H54 (cell line): ENCODE measurements around the gene GALK1.
A peak's percentile ranks its signal among the peaks of the same experiment; 100 is the strongest.
"Not testable (repeated sequence)": the region's sequence is repeated elsewhere in the genome, so short reads cannot be mapped to it uniquely, and the experiment has no call there.

Experiments used
- DNase-seq: peaks from one replicate; pipeline ENCODE4 v3.0.0; 2011; ENCODE audit warnings: low spot score, mixed read lengths; ENCODE audit not compliant: insufficient read length
- FAIRE-seq: peaks from 3 replicates; lab custom pipeline; 2011; peaks lifted over from hg19 to GRCh38; lab: Jason Lieb, UNC
- POLR2A ChIP-seq: IDR thresholded peaks from 2 replicates; pipeline ENCODE4 v1.6.1; 2011; ENCODE audit warnings: low read depth, mild to moderate bottlenecking, low read length

Gene GALK1

DNA sequence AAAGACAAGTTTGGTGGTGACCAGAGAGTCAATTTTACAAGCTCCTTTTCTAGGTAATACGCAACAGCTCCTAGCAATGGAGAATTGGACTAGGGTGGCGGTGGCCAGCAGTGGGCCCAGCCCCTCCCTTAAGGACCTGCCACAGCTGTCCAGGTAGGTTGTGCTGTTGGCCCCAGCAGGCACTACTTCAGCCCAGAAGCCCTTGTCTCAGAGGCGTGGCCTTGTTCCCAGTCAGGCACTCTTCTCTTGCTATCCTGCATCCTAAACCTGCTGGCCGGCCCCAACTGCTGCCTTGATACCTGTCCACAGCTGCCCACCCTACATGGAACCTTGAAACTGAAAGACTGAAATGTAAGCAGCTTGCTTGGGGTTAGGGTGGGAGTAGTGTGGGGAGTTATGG lies 989 bp upstream of the GALK1 start:
- FAIRE-seq (no peak), DNase-seq (no peak)
- TF ChIP-seq POLR2A: no peak

DNA sequence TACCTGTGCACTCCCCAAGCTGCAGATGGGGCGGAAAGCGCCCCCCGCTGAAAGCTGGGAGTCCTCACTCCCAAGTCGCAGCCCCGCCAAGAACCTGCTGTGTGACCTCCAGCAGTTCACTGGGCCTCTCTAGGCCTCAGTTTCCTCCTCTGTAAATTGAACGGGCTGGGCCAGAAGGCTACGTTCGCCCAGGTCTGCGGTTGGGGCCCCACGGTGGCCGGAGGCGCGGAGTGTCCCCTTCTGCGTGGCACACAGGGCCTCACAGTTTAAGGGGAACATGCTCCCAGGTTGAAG lies 628 bp downstream of the GALK1 start:
- TF ChIP-seq POLR2A: no peak
- no peak for DNase-seq
- no peak for FAIRE-seq

DNA sequence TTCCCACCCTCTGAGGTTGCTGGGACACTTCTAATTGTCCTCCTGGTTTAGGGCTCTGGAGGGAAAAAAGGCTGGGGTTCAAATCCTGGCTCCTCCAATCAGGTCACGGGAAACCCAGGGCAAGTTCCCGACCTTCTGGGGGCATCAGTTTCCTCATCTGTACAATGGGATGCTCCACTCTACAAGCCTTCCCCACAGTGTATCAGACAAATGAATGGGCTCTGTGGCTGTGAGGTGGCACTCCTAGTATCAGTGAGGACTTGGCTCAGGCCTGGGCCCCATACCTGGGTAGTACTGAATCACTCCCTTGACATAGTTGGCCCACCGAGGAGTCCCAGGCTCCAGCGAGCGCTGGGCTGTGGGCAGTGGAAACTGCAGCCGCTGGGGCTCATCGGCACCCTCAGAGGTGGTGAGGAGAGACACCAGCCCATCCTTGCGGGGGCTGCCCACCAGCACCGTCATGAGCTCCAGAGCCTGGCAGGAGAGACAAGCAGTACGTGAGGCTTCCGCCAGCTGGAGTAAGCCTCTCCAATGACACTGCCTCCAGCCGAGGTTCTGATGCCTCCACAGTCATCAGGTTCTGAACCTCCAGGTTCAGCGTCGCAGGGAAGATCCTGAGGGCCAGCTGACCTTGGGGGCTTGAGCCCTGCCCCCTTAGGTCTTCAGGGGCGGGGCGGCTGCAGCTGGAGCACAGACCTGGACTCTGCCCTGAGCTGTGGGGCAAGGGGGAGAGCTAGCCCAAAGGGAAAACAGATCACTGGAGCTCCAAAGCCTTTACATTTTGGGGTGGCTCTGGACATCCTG lies 1.2 kb downstream of the GALK1 start:
- no peak for TF ChIP-seq POLR2A
- DNase-seq (no peak), FAIRE-seq (no peak)

DNA sequence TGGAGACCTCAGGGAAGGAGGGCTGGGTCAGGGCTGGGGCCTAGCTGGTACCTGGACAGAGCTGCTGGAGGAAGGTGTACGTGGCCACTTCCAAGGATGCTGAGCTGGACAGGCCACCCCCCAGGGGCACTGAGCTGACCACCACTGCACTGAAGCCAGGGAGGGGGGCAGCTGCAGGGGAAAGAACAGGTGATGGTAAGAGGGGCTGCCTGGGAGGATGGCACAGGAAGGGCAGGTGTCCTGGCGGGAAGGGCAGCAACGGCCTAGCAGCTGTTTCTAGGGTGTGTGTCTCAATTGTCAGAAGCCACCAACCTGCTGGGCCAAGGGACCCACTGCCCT lies 1.8 kb downstream of the GALK1 start:
- no peak for TF ChIP-seq POLR2A
- FAIRE-seq (no peak), DNase-seq (no peak)

DNA sequence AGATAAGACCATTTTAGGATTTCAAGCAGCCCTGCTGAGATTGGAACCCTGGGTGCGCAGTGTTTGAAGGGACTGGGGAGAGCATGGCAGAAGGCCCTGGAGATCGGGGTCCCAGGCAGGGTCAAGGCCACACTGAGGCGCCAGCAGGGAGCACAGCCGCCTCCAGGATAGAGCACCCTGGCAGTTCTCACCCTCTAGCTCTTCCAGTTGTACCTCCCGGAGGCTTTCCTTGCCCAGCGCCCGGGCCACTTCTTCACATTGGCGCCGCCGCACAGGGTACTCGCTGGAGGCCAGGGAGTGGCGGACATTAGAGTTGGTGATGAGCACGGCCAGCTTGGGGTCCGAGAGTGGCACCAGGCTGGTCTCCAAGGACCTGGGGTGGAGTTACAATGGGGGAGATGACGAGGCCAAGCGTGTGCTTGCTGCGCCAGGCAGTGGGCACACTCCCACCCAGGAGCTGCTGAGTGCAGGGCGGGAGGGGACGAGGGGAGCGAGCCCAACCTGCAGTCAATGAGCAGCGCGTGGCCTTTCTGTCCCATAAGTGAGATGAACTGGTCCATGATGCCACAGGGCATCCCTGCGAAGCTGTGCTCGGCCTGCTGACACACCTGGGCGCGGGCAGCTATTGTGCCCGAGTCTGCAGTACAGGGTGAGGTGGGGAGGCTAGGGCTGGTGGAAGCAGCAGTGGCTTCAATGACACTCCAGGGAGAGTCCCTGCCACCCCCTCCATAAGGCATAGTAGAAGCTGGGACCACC lies 2.3 kb downstream of the GALK1 start:
- no peak for TF ChIP-seq POLR2A
- FAIRE-seq (no peak), DNase-seq (no peak)

DNA sequence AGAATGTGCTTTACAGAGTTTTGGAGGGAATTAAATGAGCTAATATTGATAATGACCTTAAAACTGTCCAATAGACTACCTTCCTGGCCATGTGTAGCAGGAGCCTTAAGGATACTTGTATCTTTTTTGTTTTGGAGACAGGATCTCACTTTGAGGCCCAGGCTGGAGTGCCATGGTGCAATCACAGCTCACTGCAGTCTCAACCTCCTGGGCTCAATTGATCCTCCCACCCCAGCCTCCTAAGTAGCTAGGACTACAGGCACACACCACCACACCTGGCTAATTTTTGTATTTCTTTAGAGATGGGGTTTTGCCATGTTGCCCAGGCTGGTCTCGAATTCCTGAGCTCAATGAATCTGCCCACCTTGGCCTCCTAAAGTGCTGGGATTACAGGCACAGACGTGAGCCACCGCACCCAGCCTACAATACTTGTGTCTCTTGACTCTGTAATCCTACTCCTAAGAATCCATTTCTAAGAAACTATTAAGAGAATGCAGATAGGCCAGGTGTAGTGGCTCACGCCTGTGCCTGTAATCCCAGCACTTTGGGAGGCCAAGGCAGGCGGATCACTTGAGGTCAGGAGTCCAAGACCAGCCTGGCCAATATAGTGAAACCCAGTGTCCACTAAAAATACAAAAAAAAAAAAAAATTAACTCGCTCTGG lies 4.9 kb downstream of the GALK1 start:
- not testable (repeated sequence) for FAIRE-seq, DNase-seq

DNA sequence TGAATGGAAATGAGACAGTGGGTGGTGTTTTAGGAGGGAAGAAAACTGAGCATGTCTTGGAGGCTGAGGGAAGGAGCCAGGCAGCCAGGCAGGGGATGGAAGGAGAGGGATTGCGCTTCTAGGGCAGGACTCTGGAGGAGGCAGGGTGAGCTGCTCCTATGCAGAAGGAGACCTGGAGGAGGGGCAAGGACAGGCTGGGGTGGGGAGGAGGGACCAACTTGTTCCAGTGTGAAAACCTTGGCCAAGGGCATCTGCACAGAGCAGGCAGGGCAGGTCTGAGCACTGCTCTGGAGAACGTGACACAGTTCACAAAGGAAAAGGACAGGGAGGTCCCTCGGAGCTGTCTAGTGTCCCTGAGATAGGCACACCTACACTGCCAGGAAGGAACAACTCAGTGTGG lies 5.5 kb downstream of the GALK1 start:
- FAIRE-seq (no peak), DNase-seq (no peak)
- TF ChIP-seq POLR2A: no peak

DNA sequence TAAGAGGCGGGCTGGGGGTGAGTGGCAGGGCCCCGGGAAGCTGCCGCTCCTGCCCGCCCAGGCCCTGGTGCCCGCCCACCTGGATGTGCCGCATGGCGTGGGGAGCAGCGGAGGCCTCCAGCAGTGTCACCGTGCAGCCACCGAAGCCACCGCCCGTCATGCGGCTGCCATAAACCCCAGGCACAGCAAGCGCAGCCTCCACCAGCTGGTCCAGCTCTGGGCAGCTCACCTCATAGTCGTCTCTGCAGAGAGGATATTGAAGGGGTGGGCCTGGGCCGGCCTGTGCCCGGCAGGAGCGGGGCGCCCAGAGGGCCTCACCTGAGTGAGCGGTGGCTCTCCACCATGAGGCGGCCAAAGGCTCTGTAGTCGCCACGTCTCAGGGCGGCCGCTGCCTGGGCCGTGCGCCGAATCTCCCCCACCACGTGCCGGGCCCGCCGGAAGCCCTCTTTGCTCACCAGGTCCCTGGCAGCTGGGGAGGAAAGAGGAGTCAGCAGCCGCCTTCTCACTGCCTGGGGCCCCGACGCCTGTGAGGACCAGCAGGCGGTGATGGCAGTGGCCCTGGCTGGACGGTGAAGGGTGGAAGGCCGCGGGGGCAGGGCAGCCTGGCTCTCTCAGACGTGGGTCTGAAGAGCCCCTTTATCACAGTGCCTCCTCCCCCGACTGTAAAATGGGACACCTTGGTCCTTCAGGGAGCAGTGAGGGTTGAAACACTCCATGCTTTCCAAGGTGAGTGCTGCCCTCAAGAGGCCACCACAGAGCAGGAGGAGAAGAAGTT lies 6.7 kb downstream of the GALK1 start:
- no peak for DNase-seq
- TF ChIP-seq POLR2A: no peak
- FAIRE-seq: no peak

DNA sequence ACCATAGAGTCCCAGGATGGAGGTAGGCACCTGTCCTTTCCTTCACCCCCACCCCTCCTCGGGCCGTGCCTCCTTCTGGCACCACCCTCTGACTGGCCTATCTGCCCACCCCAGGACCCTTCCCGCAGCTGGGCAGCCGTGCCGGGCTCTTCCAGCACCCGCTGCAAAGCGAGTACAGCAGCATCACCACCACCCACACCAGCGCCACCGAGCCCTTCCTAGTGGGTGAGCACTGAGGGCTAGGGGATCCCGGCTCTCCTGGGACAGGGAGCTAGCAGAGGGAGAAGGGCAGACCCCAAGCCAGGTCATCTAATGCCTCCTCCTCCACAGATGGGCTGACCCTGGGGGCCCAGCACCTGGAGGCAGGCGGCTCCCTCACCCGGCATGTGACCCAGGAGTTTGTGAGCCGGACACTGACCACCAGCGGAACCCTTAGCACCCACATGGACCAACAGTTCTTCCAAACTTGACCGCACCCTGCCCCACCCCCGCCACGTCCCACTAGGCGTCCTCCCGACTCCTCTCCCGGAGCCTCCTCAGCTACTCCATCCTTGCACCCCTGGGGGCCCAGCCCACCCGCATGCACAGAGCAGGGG lies 7.8 kb downstream of the GALK1 start:
- DNase-seq: no peak
- no peak for TF ChIP-seq POLR2A
- FAIRE-seq: no peak

DNA sequence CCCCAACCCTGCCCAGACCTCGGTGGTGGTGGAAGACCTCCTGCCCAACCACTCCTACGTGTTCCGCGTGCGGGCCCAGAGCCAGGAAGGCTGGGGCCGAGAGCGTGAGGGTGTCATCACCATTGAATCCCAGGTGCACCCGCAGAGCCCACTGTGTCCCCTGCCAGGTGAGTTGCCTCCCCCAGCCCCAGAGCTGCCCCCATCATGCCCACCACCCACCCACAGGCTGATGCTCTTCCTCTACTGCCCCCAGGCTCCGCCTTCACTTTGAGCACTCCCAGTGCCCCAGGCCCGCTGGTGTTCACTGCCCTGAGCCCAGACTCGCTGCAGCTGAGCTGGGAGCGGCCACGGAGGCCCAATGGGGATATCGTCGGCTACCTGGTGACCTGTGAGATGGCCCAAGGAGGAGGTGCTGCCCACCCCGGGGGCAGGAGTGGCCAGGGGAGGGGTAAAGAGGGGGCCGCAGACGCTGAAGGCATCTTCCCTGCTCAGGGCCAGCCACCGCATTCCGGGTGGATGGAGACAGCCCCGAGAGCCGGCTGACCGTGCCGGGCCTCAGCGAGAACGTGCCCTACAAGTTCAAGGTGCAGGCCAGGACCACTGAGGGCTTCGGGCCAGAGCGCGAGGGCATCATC lies 8.4 kb downstream of the GALK1 start:
- no peak for FAIRE-seq
- no peak for TF ChIP-seq POLR2A
- no peak for DNase-seq

DNA sequence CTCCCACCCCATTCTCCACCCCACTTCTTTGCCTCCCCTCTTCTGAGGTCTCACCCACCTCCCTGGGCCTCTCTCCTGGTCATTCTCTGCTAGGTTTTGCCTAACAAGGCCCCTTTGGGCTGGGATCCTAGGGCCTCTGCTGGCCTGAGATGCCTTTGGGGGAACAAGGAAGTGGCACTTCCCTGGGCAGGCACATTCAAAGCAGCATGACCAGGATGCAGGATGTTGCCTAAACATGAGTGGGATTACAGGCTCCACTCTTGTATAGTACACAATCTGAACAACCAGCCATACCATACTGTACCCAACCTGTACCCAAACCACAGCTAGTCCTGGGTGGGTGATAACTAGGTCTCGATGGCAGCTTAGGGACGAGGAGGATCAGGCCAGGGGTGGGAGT lies 9.0 kb downstream of the GALK1 start:
- TF ChIP-seq POLR2A: no peak
- no peak for DNase-seq
- FAIRE-seq: no peak

DNA sequence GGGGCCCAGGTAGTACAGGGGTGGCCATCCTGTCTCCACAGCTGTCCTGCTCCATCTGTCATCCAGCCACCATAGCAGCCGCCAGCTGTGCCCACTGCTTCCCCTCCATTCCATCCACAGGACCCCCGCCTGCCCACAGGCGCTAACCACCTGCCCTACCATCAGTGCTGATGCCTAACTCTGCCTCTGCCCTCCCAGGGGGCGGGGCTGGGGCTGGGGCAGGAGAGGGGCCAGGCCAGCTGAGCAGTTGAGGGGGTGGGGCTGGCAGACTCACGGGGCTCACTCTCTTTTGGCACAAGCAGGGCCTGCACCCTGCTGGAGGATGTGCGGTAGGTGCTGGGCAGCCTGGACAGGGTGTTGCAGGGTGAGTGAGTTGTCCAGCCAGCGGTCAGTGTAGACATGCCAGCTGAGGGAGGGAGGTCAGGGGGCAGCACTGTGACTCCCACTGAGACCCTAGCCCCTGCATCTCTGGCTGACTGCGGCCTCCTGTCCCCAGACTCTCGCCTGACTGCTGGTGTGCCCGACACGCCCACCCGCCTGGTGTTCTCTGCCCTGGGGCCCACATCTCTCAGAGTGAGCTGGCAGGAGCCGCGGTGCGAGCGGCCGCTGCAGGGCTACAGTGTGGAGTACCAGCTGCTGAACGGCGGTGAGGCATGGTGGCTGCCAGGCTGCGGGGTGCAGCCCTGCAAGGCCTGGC lies 9.6 kb downstream of the GALK1 start:
- FAIRE-seq: no peak
- peak; percentile 82 for DNase-seq
- TF ChIP-seq POLR2A: no peak
